Choroid plexus epithelial cell (primary cell): Measurements from ENCODE around the gene TMEM42.

Experiments
- DNase-seq: peaks from one replicate; pipeline ENCODE4 v3.0.0-alpha.2; 2010; ENCODE audit warnings: low read depth
- H3K4me3 ChIP-seq: 2 replicates; pipeline ENCODE4 v1.5.1; 2011; ENCODE audit warnings: low read depth, mild to moderate bottlenecking, control low read depth, low read length, moderate library complexity
- TF ChIP-seq, protein P1 (sequence below): conservative IDR thresholded peaks from 2 replicates; pipeline ENCODE4 v1.5.1; 2011; ENCODE audit warnings: low read depth, mild to moderate bottlenecking, control low read depth, inconsistent platforms, low read length, moderate library complexity

Gene TMEM42

DNA sequence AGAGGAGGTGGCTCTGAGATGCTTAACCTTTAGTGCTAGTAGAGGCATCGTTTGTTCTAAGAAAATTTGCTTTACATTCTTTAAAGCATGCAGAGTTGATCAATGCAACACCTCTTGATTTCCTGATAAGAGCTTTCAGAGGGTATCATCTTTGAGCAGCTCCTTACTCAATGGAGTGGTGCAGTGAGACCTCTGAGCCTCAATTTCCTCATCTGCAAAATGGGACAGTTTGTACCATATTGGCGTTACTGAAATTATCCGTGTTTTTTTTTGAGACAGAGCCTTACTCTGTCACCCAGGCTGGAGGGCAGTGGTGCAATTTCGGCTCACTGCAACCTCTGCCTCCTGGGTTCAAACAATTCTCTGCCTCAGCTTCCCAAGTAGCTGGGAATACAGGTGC is 1.6 kb upstream of the TMEM42 start:
- TF ChIP-seq, protein P1, sequence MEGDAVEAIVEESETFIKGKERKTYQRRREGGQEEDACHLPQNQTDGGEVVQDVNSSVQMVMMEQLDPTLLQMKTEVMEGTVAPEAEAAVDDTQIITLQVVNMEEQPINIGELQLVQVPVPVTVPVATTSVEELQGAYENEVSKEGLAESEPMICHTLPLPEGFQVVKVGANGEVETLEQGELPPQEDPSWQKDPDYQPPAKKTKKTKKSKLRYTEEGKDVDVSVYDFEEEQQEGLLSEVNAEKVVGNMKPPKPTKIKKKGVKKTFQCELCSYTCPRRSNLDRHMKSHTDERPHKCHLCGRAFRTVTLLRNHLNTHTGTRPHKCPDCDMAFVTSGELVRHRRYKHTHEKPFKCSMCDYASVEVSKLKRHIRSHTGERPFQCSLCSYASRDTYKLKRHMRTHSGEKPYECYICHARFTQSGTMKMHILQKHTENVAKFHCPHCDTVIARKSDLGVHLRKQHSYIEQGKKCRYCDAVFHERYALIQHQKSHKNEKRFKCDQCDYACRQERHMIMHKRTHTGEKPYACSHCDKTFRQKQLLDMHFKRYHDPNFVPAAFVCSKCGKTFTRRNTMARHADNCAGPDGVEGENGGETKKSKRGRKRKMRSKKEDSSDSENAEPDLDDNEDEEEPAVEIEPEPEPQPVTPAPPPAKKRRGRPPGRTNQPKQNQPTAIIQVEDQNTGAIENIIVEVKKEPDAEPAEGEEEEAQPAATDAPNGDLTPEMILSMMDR, result no peak
- DNase-seq, result no peak
- H3K4me3 ChIP-seq, result no peak overlapping the region

DNA sequence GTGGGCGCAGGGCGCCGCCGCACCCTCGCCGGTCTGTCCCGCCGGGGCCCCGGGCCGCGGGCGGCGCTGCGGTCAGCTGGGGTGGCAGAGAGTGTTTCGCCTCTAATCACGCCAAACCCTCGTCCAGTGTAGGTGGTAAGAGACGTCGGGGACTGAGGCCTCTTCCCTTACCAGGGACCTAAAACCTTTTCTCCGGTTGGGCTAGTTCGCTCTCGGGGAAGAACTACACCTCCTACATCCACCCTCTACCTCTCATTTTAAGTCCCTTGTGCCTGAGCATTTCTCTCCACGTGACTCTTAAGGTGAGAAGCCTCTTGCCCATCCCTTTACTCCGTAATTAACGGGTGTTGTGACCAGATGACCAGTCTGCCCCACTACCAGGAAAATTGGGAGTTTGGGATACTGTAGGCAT is 520 bp downstream of the TMEM42 start:
- TF ChIP-seq, protein P1, result no peak
- peak; percentile 50 for DNase-seq

DNA sequence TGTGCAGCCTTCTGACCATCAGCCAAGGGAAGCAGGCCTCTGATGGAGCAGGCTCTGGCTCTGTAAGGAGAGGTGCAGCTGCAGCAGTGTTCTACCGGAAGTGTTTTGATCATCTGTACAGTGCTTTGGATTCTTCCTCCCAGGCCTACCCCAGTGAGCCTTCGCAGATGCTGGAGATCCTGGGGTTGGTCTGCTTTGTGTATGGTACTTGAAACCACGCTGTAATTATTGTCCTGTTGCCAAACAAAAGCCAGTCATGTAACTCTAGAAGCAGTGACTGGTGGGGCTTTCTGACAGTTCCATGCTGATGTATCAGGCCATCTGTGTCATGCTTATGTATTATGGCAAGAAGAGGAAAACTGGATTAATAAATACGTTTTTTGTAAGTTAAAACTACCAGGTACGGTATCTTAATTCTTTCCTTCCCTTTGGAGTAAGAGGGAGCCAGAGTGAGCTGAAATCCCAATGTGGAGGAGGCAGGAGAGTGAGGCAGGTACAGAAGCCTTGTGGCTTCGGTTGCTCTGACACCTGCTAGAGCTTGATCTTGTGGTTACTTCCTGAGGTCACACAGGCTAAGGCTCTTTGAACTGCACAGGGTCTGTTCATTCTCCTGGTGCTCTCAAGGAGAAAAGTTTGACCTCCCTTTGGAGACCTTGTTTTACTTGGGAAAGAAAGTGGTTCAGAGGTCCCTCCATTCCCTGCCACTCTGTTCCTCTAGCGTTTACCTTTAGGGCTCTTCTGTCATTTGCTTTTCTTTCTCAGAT is 3.7 kb downstream of the TMEM42 start:
- no peak overlapping the region for H3K4me3 ChIP-seq
- TF ChIP-seq, protein P1, result no peak
- DNase-seq, result no peak

More for the DNA sequence above, 520 bp downstream of the TMEM42 start:
- peak overlapping the region; percentile 77 for H3K4me3 ChIP-seq

DNA sequence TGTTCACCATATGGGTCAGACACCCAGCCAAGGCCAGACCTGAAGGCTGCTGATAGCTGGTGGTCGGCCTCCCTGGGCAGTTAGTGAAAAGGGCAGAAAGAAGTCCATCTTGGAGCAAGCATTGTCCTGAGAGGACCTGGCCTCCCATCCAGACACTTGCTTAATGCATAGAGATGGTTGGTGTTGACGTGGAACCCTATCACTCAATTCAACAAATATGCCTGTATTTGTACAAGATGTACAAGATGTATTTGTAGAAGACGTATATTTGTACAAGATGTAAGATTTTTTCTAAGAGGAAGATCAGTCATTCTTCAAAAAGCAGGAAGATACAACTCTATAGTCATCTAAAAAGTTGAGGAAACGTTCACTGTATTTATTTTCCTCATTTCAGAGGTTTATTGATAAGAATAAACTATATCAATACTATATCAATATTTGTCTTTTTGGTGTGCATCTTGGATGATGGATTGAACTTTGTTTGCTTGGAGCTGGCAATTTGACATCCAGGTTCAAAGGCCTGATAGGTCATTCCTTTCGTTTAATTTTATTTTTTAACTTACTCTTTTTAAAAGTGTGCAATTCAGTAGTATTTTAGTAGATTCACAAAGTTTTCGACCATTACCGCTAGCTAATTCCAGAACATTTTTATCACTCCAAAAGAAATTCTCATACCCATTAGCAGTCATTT is 5.9 kb downstream of the TMEM42 start:
- DNase-seq, result no peak
- no peak overlapping the region for H3K4me3 ChIP-seq
- TF ChIP-seq, protein P1, result no peak

DNA sequence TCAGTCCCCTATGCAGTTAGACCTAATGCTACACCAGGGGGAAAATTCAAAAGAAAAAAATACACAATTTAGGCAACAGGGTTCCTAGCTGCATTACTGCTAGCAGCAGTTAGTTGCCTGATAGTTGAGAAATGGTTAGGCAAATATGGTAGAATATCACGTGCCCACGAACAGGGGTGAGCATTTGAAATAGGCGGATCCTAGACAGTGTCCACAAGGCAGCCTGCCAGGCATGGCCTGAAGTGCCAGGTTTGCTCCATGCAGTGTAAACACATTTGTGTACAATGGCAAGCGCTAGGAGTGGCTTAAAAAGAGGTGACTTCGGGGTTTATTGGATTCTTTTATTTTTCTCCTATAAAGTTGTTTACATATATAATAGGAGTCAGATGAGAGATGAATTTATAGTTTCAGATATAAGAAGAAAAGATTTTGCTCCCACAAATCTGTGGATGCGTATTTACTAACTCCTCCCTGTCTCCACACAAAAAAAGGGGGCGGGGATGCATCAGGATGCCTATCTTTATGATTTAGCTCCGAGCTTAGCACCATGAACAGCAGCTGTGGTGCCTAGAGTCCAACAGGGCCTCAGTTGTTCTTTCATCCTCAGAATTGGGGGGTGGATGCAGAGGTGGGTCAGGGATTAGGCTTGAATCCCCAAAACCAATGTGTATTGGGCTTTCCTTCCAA is 8.8 kb downstream of the TMEM42 start:
- no peak for DNase-seq
- no peak overlapping the region for H3K4me3 ChIP-seq
- TF ChIP-seq, protein P1, result no peak

DNA sequence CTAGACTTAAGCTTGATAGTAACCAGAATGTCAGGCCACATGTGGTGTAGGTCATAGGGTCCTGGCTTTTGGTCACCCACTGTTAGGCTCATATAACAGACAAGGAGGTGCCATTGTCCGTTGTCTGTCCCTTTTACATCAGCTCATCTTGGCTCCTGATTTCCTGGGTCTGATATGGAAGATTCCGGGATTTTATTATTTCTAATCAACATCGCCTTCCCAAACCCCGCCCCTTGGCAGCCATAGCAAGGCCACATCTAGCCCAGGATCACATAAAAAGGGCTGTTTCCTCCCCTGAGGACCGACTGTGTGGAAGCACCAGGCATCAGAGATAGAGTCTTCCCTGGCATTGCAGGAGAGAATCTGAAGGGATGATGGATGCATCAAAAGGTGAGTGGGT is 12.6 kb downstream of the TMEM42 start, which contains the start of gene TGM4:
Gene TGM4, plus strand, starts transcription at position 301 of the 400 bp plus-strand sequence. Its CDS starts 71 bp downstream, at position 372.
- TF ChIP-seq, protein P1, result no peak
- no peak within 1 kb of the TSS for H3K4me3 ChIP-seq
- DNase-seq, result no peak
